PFSK-1 (cell line): ENCODE measurements around the gene BABAM2.

Source experiments
- FOXP2 ChIP-seq: optimal IDR thresholded peaks from 2 replicates; pipeline ENCODE3; 2011; ENCODE audit warnings: borderline replicate concordance, control low read depth, inconsistent platforms; ENCODE audit not compliant: insufficient read depth; ENCODE audit errors: extremely low read length, extremely low read depth
- POLR2AphosphoS5 ChIP-seq: IDR thresholded peaks from 2 replicates; pipeline ENCODE4 v1.6.1; 2012; ENCODE audit warnings: low read depth, mild to moderate bottlenecking, control low read depth, low read length, moderate library complexity
- REST ChIP-seq, 2 experiments: IDR thresholded peaks; 2 replicates each; pipeline versions ENCODE4 v1.6.1 to v1.8.0; 2011 to 2012; ENCODE audit warnings: low read depth in 2 of 2, low read length in 2 of 2, control low read depth in 1 of 2, inconsistent platforms in 1 of 2, mild to moderate bottlenecking in 1 of 2, moderate library complexity in 1 of 2; ENCODE audit not compliant: insufficient read depth in 1 of 2
- SIN3A ChIP-seq: IDR thresholded peaks from 2 replicates; pipeline ENCODE4 v1.6.1; 2012; ENCODE audit warnings: mild to moderate bottlenecking, low read length, moderate library complexity, borderline replicate concordance; ENCODE audit not compliant: insufficient read depth
- TAF1 ChIP-seq: IDR thresholded peaks from 2 replicates; pipeline ENCODE4 v1.6.1; 2012; ENCODE audit warnings: low read length, control low read depth, borderline replicate concordance; ENCODE audit not compliant: insufficient read depth

Gene BABAM2

GRCh38 chr2:27990030-27990590 lies 99.6 kb downstream of the BABAM2 start:
- TF ChIP-seq SIN3A (no peak), POLR2AphosphoS5 (no peak), TAF1 (no peak), FOXP2 (no peak), REST (IDR thresholded peaks at IDR 0.05; ENCODE audit: insufficient read depth in 1 of 2, low read depth in 2 of 2, low read length in 2 of 2) (no peak)

- no peak for TF ChIP-seq REST (IDR thresholded peaks at IDR 0.05; ENCODE audit: insufficient read depth in 1 of 2, low read depth in 2 of 2, low read length in 2 of 2)
Measured at GRCh38 chr2:27991146-27991545, 100.6 kb downstream of the BABAM2 start.

- no peak for TF ChIP-seq REST (IDR thresholded peaks at IDR 0.05; ENCODE audit: insufficient read depth in 1 of 2, low read depth in 2 of 2, low read length in 2 of 2)
- TF ChIP-seq TAF1, result no peak
- TF ChIP-seq SIN3A, result no peak
- no peak for TF ChIP-seq POLR2AphosphoS5
- no peak for TF ChIP-seq FOXP2
Measured at GRCh38 chr2:27992787-27993401, 102.4 kb downstream of the BABAM2 start.

GRCh38 chr2:27993402-27993787 lies 102.9 kb downstream of the BABAM2 start:
- TF ChIP-seq FOXP2 (no peak), POLR2AphosphoS5 (no peak), REST (IDR thresholded peaks at IDR 0.05; ENCODE audit: insufficient read depth in 1 of 2, low read depth in 2 of 2, low read length in 2 of 2) (no peak), TAF1 (no peak), SIN3A (no peak)
